ENCODE data around the gene GAB1.

DNA sequence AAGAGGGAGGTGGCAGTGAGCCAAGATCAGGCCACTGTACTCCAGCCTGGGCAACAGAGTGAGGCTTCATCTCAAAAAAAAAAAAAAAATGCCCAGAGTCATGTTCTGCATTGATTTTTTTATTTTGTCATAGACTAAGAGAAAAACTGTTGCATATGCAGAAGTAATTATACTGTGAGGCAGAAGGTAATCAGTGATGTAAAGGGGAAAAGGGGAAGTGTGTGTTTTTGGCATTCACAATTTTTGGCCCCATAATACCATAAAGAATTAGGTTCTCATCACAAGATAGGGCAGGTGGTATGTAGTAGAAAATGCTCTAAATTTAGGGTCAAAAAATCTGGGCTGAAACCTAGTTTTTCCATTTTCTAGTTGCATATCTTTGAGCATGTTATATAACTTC lies 47.3 kb upstream of the GAB1 start:
- no peak for TF ChIP-seq POLR2A (IDR thresholded peaks at IDR 0.05; ENCODE audit: extremely low read depth, insufficient read length)
- TF ChIP-seq, protein P1, sequence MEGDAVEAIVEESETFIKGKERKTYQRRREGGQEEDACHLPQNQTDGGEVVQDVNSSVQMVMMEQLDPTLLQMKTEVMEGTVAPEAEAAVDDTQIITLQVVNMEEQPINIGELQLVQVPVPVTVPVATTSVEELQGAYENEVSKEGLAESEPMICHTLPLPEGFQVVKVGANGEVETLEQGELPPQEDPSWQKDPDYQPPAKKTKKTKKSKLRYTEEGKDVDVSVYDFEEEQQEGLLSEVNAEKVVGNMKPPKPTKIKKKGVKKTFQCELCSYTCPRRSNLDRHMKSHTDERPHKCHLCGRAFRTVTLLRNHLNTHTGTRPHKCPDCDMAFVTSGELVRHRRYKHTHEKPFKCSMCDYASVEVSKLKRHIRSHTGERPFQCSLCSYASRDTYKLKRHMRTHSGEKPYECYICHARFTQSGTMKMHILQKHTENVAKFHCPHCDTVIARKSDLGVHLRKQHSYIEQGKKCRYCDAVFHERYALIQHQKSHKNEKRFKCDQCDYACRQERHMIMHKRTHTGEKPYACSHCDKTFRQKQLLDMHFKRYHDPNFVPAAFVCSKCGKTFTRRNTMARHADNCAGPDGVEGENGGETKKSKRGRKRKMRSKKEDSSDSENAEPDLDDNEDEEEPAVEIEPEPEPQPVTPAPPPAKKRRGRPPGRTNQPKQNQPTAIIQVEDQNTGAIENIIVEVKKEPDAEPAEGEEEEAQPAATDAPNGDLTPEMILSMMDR (IDR thresholded peaks at IDR 0.05; ENCODE audit: low read depth, low read length) = no peak
- no peak for TF ChIP-seq MYC (IDR thresholded peaks at IDR 0.05; ENCODE audit: low read depth, low read length)
